Measurements from ENCODE around the gene SLC22A2. TPM values are rescaled to one million over a fixed set of nuclear protein-coding genes. Genes with fewer than 3 reads are reported as not detected.

The SLC22A2 gene
- total and polyA plus RNA-seq, 10 of the 15 experiments (the other 5 are each of a cell fraction or from before 2014, with no cell fraction given), result 0.12 TPM; not detected in 9

- TF ChIP-seq, protein P1, sequence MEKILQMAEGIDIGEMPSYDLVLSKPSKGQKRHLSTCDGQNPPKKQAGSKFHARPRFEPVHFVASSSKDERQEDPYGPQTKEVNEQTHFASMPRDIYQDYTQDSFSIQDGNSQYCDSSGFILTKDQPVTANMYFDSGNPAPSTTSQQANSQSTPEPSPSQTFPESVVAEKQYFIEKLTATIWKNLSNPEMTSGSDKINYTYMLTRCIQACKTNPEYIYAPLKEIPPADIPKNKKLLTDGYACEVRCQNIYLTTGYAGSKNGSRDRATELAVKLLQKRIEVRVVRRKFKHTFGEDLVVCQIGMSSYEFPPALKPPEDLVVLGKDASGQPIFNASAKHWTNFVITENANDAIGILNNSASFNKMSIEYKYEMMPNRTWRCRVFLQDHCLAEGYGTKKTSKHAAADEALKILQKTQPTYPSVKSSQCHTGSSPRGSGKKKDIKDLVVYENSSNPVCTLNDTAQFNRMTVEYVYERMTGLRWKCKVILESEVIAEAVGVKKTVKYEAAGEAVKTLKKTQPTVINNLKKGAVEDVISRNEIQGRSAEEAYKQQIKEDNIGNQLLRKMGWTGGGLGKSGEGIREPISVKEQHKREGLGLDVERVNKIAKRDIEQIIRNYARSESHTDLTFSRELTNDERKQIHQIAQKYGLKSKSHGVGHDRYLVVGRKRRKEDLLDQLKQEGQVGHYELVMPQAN (conservative IDR thresholded peaks at IDR 0.05), result no peak
- TF ChIP-seq E2F4 (IDR thresholded peaks at IDR 0.05; ENCODE audit: low read depth, low read length) (no peak), NR2C2 (IDR thresholded peaks at IDR 0.05; ENCODE audit: borderline replicate concordance, control insufficient read depth, insufficient read length, low read depth) (no peak)
Measured at GRCh38 chr6:160174681-160175080, 83.9 kb downstream of the SLC22A2 start (continued).

DNA sequence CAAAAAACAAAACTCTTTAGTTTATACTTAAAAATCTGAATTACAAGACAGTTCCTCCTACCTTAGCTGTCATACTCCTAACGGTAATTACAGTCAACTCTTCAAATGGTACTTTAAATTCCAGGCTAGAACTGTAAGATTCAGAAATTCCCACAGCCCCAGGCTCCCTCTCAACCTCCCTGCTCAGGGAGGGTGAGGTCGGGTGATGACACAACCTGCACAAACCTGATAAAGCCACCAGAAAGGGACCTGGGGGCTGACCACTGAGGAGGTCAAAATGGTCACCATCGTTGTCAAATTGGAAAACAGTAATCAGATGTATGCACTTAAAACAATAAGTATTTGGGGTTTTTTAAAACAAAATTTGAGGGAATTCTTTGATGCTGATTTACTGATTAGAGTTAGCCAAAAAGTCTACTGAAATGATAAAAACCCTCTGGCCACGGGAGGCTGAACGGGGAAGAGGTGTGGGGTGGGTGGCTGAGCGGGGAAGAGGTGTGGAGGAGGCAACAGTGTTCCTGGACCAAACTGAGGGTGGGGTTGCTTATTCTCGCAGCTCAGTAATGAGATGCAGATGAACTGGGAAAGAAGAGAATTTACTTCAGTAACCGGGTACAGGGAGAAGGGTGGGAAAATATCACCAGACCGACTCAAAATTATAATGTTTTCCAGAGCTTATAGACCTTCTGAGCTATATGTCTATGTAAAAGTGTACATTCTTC, 84.7 kb downstream of the SLC22A2 start:
- no TSS peak for BruUV-seq (replicated peaks)
- Histone ChIP-seq H3K27ac (ENCODE audit: control insufficient read depth, insufficient read depth) (no peak overlapping the region), H2AFZ (ENCODE audit: control insufficient read depth, low read depth, low read length) (no peak overlapping the region), H4K20me1 (ENCODE audit: control insufficient read depth, insufficient read depth) (no peaks in the 10 kb centered on the region), H3K9ac (ENCODE audit: control insufficient read depth, insufficient read depth, low read length) (no peak overlapping the region), H3K36me3 (ENCODE audit: control insufficient read depth in 2 of 2, insufficient read depth in 2 of 2, low read length in 1 of 2) (no peaks in the 10 kb centered on the region), H3K4me1 (ENCODE audit: control insufficient read depth, insufficient read depth, low read length) (no peaks in the 10 kb centered on the region), H3K4me3 (no peak overlapping the region), H3K79me2 (ENCODE audit: control insufficient read depth, insufficient read depth, low read length) (no peaks in the 10 kb centered on the region), H3K4me2 (ENCODE audit: control insufficient read depth, insufficient read depth) (no peak overlapping the region), H3K9me3 (replicated peaks; ENCODE audit: control insufficient read depth, insufficient read depth, low read length) (no peaks in the 10 kb centered on the region), H3K27me3 (replicated peaks in 1 of 2; ENCODE audit: control insufficient read depth in 2 of 2, insufficient read depth in 2 of 2, low read length in 1 of 2) (no peaks in the 10 kb centered on the region; a peak in 1 of 4 replicates)
- ChIA-PET CTCF (no interaction called here), RAD21 (ENCODE audit: unreplicated experiment) (no interaction called here), POLR2A (no interaction called here), SMC1A (ENCODE audit: uncharacterized antibody, unreplicated experiment) (interaction anchor here (0.6 kb wide), 1 partner anchor 175 kb away, joined by 3 read pairs; no protein-coding TSS in a partner anchor)
- TF ChIP-seq BHLHE40 (IDR thresholded peaks at IDR 0.05; ENCODE audit: borderline replicate concordance in 1 of 2, low read depth in 2 of 2, low read length in 1 of 2) (no peak), SIX5 (IDR thresholded peaks at IDR 0.05; ENCODE audit: low read depth, low read length, severe bottlenecking) (no peak)
- intact Hi-C loops (cut with micrococcal nuclease; ENCODE audit: unreplicated experiment), result no loop called here
- ATAC-seq, result no peak
- FAIRE-seq, result no peak
- DNase-seq (ENCODE audit: low read depth, low spot score), result no peak
- in situ Hi-C loops (cut with MboI), result no loop called here
- WGBS (ENCODE audit: insufficient coverage, insufficient replicate concordance, low lambda C conversion rate, missing lambda C conversion rate), result 21% methylated on average over 8 of the region's 9 CpGs

Data from GM12878 (cell line).